B cell (primary cell): Measurements from ENCODE around the gene DNAJA1. TPM values are rescaled to one million over a fixed set of nuclear protein-coding genes. Genes with fewer than 3 reads are reported as not detected.
A peak's percentile ranks its signal among the peaks of the same experiment; 100 is the strongest.

Experiments used
- ATAC-seq: fragments of 200-7000 bp; cut with Tn5 transposase; one replicate; pipeline ENCODE4 v1.10.0; 2021; ENCODE audit warnings: low read depth, mild to moderate bottlenecking, moderate number of reproducible peaks, moderate library complexity
- CTCF ChIA-PET: fragments of 350-600 bp; sonication (Branson Sonifier 250); formaldehyde crosslinking; loops from one replicate; lab custom pipeline; 2021; ENCODE audit warnings: antibody characterized with exemption, inconsistent platforms; lab: Charles Lee
- POLR2A ChIA-PET: fragments of 350-600 bp; sonication (Branson Sonifier 250); formaldehyde crosslinking; loops from one replicate; lab custom pipeline; 2021; ENCODE audit warnings: antibody characterized with exemption; lab: Charles Lee
- DNase-seq: peaks from one replicate; pipeline ENCODE4 v3.0.0; 2013
- H2AFZ ChIP-seq: 2 replicates; pipeline ENCODE4 v1.6.1; 2012; ENCODE audit warnings: mild to moderate bottlenecking, low read depth, low read length; ENCODE audit not compliant: insufficient read depth, poor library complexity, severe bottlenecking
- H3K27ac ChIP-seq, 2 donors: 1 replicate in 1 of 2; 2 replicates in 1 of 2; pipeline ENCODE4 v1.5.1; 2012 to 2013; ENCODE audit warnings: low read length in 2 of 2, mild to moderate bottlenecking in 2 of 2, moderate library complexity in 1 of 2
- H3K27me3 ChIP-seq, 4 experiments: fragments of 200-600 bp in 1 of 4; sonication (generic) in 1 of 4; replicated peaks in 1 of 4; 1 replicate in 2 of 4; 2 replicates in 2 of 4; pipeline versions ENCODE4 v1.6.1 to v1.7.0; 2013 to 2016; ENCODE audit warnings: low read length in 3 of 4, mild to moderate bottlenecking in 2 of 4, mixed read lengths in 1 of 4, moderate library complexity in 1 of 4; ENCODE audit not compliant: insufficient read depth in 4 of 4, control insufficient read depth in 3 of 4; ENCODE audit errors: control extremely low read depth in 1 of 4
- H3K36me3 ChIP-seq, 2 experiments: replicated peaks in 1 of 2; 1 replicate in 1 of 2; 2 replicates in 1 of 2; pipeline versions ENCODE4 v1.6.1 to v1.7.1; 2013; ENCODE audit warnings: low read length in 1 of 2; ENCODE audit not compliant: insufficient read depth in 2 of 2, control insufficient read depth in 1 of 2; ENCODE audit errors: control extremely low read depth in 1 of 2, extremely low read depth in 1 of 2
- H3K4me1 ChIP-seq, 2 donors: fragments of 200-600 bp in 1 of 2; sonication (generic) in 1 of 2; 1 replicate in 1 of 2; 2 replicates in 1 of 2; pipeline versions ENCODE4 v1.5.1 to v1.6.1; 2013 to 2017; ENCODE audit warnings: low read length in 2 of 2; ENCODE audit not compliant: control insufficient read depth in 2 of 2, insufficient read depth in 2 of 2
- H3K4me2 ChIP-seq: replicated peaks from 2 replicates; pipeline ENCODE3; 2012; ENCODE audit warnings: mild to moderate bottlenecking, low read depth, low read length; ENCODE audit not compliant: poor library complexity, severe bottlenecking
- H3K4me3 ChIP-seq, 5 experiments: fragments of 200-600 bp in 1 of 5; sonication (generic) in 1 of 5; 1 replicate in 3 of 5; 2 replicates in 2 of 5; pipeline versions ENCODE4 v1.5.1 to v1.7.0; 2011 to 2016; ENCODE audit warnings: low read length in 4 of 5, mild to moderate bottlenecking in 4 of 5, low read depth in 2 of 5, control low read depth in 1 of 5, moderate library complexity in 1 of 5; ENCODE audit not compliant: insufficient read depth in 1 of 5; ENCODE audit errors: control extremely low read depth in 1 of 5, extremely low read depth in 1 of 5
- H3K79me2 ChIP-seq: fragments of 200-600 bp; sonication (generic); one replicate; pipeline ENCODE4 v1.6.0; 2016; ENCODE audit warnings: low read length; ENCODE audit not compliant: control insufficient read depth, insufficient read depth
- H3K9ac ChIP-seq: fragments of 200-600 bp; sonication (generic); 2 replicates; pipeline ENCODE4 v1.6.1; 2017; ENCODE audit warnings: mild to moderate bottlenecking, low read length, moderate library complexity
- H3K9me3 ChIP-seq, 3 donors: one replicate each; pipeline versions ENCODE4 v1.6.1 to v1.7.1; 2013; ENCODE audit warnings: low read length in 2 of 3; ENCODE audit not compliant: control insufficient read depth in 2 of 3, insufficient read depth in 1 of 3; ENCODE audit errors: control extremely low read depth in 1 of 3
- H4K20me1 ChIP-seq: 2 replicates; pipeline ENCODE4 v1.6.0; 2012; ENCODE audit warnings: mild to moderate bottlenecking, low read length; ENCODE audit not compliant: insufficient read depth, control insufficient read depth, poor library complexity, severe bottlenecking
- H3K27ac Mint-ChIP-seq: one replicate; pipeline ENCODE4 v1.8.0; 2021; ENCODE audit warnings: mixed read lengths
- H3K27me3 Mint-ChIP-seq: one replicate; pipeline ENCODE4 v1.8.0; 2021; ENCODE audit warnings: mixed read lengths
- H3K4me1 Mint-ChIP-seq: one replicate; pipeline ENCODE4 v1.8.0; 2021; ENCODE audit warnings: mixed read lengths
- H3K4me3 Mint-ChIP-seq: one replicate; pipeline ENCODE4 v1.8.0; 2021; ENCODE audit warnings: mixed read lengths
- H3K9me3 Mint-ChIP-seq: one replicate; pipeline ENCODE4 v1.8.0; 2022; ENCODE audit warnings: mixed read lengths; ENCODE audit not compliant: insufficient read depth
- EZH2 ChIP-seq: IDR thresholded peaks from 2 replicates; pipeline ENCODE4 v1.6.1; 2012; ENCODE audit warnings: borderline replicate concordance, low read depth, mild to moderate bottlenecking, moderate library complexity, low read length; ENCODE audit not compliant: insufficient read depth, poor library complexity, severe bottlenecking
- WGBS: methylation state at CpG from one replicate; pipeline ENCODE4 v1.1.5; 2013; ENCODE audit warnings: missing lambda C conversion rate; ENCODE audit not compliant: insufficient coverage; 5-methylcytosine and 5-hydroxymethylcytosine counted together
- intact Hi-C: fragments of 100-400 bp; cut with micrococcal nuclease; formaldehyde crosslinking; loops from one replicate; pipeline ENCODE4 v1.10.0; 2022
- polyA plus RNA-seq: library from polyadenylated mRNA; depleted of rRNA; stranded (reverse); fragments of >200 nt; gene quantifications from 2 replicates; pipeline ENCODE4 v1.2.3, GENCODE V29; 2012
- total RNA-seq, 2 donors: library from RNA; stranded (reverse); fragments of 120-200 nt in 1 of 2; gene quantifications; 1 replicate in 1 of 2; 2 replicates in 1 of 2; pipeline versions ENCODE4 v1.2.3 to v1.2.4, GENCODE V29; 2013 to 2022
- TF ChIP-seq, protein P1 (sequence below): fragments of 200-600 bp; IDR thresholded peaks from one replicate; pipeline ENCODE4 v1.8.0; 2022; ENCODE audit warnings: antibody characterized with exemption, mild to moderate bottlenecking

The DNAJA1 gene
- total and polyA plus RNA-seq, 2 donors (not counting 1 experiment from before 2014, with no cell fraction given), result 68.6 to 104 TPM

GRCh38 chr9:33080534-33080933 is 55.5 kb downstream of the DNAJA1 start:
- ATAC-seq (no peak), DNase-seq (no peak)
- Histone ChIP-seq H3K4me3 (no peak overlapping the region), H2AFZ (no peak overlapping the region), H3K27me3 (no peaks in the 10 kb centered on the region), H3K27ac (no peak overlapping the region), H4K20me1 (no peaks in the 10 kb centered on the region), H3K4me1 (peaks cover 38 to 49% of the 10 kb centered on the region in 2 donors), H3K79me2 (peaks cover 33% of the 10 kb centered on the region), H3K36me3 (no peaks in the 10 kb centered on the region), H3K9ac (no peak overlapping the region), H3K9me3 (peaks cover 0 to 2% (median 0%) of the 10 kb centered on the region in 3 donors), H3K4me2 (peak overlapping the region; percentile 63)
- ChIA-PET POLR2A (no interaction called here), CTCF (interaction anchor here (0.8 to 16.1 kb wide), 12 partner anchors 12 to 183 kb away, joined by 3 to 217 read pairs (median 4); partner anchors contain the start of gene B4GALT1)
- Mint-ChIP-seq H3K4me3 (no peak overlapping the region), H3K4me1 (peaks cover 48% of the 10 kb centered on the region), H3K27me3 (no peaks in the 10 kb centered on the region), H3K27ac (no peak overlapping the region), H3K9me3 (no peaks in the 10 kb centered on the region)
- 80% methylated on average over 2 of the region's 6 CpGs for WGBS
- intact Hi-C loops, result loop anchor here (2.0 kb wide), 1 partner anchor 44 kb away; no protein-coding TSS in a partner anchor
- TF ChIP-seq EZH2, result no peak
- TF ChIP-seq, protein P1, sequence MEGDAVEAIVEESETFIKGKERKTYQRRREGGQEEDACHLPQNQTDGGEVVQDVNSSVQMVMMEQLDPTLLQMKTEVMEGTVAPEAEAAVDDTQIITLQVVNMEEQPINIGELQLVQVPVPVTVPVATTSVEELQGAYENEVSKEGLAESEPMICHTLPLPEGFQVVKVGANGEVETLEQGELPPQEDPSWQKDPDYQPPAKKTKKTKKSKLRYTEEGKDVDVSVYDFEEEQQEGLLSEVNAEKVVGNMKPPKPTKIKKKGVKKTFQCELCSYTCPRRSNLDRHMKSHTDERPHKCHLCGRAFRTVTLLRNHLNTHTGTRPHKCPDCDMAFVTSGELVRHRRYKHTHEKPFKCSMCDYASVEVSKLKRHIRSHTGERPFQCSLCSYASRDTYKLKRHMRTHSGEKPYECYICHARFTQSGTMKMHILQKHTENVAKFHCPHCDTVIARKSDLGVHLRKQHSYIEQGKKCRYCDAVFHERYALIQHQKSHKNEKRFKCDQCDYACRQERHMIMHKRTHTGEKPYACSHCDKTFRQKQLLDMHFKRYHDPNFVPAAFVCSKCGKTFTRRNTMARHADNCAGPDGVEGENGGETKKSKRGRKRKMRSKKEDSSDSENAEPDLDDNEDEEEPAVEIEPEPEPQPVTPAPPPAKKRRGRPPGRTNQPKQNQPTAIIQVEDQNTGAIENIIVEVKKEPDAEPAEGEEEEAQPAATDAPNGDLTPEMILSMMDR, result no peak

GRCh38 chr9:33081128-33081851 is 56.2 kb downstream of the DNAJA1 start:
- DNase-seq, result peak; percentile 82
- Histone ChIP-seq H2AFZ (no peak overlapping the region), H3K4me3 (peak overlapping the region in 2 of 5 experiments; percentile 19 to 25), H3K4me2 (peak overlapping the region; percentile 63), H3K27ac (no peak overlapping the region), H4K20me1 (no peaks in the 10 kb centered on the region), H3K79me2 (peaks cover 26% of the 10 kb centered on the region), H3K9ac (peak overlapping the region; percentile 25), H3K36me3 (no peaks in the 10 kb centered on the region), H3K27me3 (no peaks in the 10 kb centered on the region), H3K9me3 (peaks cover 0 to 5% (median 0%) of the 10 kb centered on the region in 3 donors), H3K4me1 (peaks cover 33 to 41% of the 10 kb centered on the region in 2 donors)
- ChIA-PET POLR2A (no interaction called here), CTCF (interaction anchor here (0.8 to 16.1 kb wide), 15 partner anchors 13 to 182 kb away, joined by 3 to 217 read pairs (median 4); partner anchors contain the start of gene B4GALT1)
- TF ChIP-seq, protein P1, result peak; percentile 84
- TF ChIP-seq EZH2, result no peak
- Mint-ChIP-seq H3K4me3 (no peak overlapping the region), H3K9me3 (no peaks in the 10 kb centered on the region), H3K27me3 (no peaks in the 10 kb centered on the region), H3K4me1 (peaks cover 46% of the 10 kb centered on the region), H3K27ac (no peak overlapping the region)
- intact Hi-C loops, result loop anchor here (1.0 to 2.0 kb wide), 5 partner anchors 44 to 140 kb away; partner anchors contain the start of gene B4GALT1
- no peak for ATAC-seq
- 0% methylated on average over 5 of the region's 9 CpGs for WGBS
